GM12878 (cell line): ENCODE measurements around the gene EFCAB13. TPM values are rescaled to one million over a fixed set of nuclear protein-coding genes. Genes with fewer than 3 reads are reported as not detected.

Experiments
- BHLHE40 ChIP-seq, 2 experiments: fragments of 450-650 bp in 1 of 2; IDR thresholded peaks; 2 replicates each; pipeline ENCODE4 v1.6.1; 2011 to 2017; ENCODE audit warnings: low read depth in 2 of 2, borderline replicate concordance in 1 of 2, improper control_type of control experiment in 1 of 2, low read length in 1 of 2, mild to moderate bottlenecking in 1 of 2
- CREM ChIP-seq: IDR thresholded peaks from 2 replicates; pipeline ENCODE4 v1.6.1; 2014; ENCODE audit warnings: antibody characterized with exemption, low read depth
- EP300 ChIP-seq, 2 experiments: fragments of 150-350 bp in 1 of 2; IDR thresholded peaks; 2 replicates each; pipeline ENCODE4 v1.6.1; 2011 to 2012; ENCODE audit warnings: low read depth in 2 of 2, low read length in 2 of 2, borderline replicate concordance in 1 of 2, improper control_type of control experiment in 1 of 2, inconsistent platforms in 1 of 2; ENCODE audit not compliant: control insufficient read depth in 1 of 2
- PML ChIP-seq: IDR thresholded peaks from 2 replicates; pipeline ENCODE4 v1.6.1; 2012; ENCODE audit warnings: low read length, inconsistent platforms
- ZNF207 ChIP-seq: fragments of 450-650 bp; IDR thresholded peaks from 2 replicates; pipeline ENCODE4 v1.6.1; 2014; ENCODE audit warnings: antibody characterized with exemption, mild to moderate bottlenecking, borderline replicate concordance
- ZNF217 ChIP-seq: fragments of 450-650 bp; IDR thresholded peaks from 2 replicates; pipeline ENCODE4 v1.6.1; 2017; ENCODE audit warnings: antibody characterized with exemption, mild to moderate bottlenecking
- ZNF384 ChIP-seq: IDR thresholded peaks from 2 replicates; pipeline ENCODE4 v1.6.1; 2012; ENCODE audit warnings: low read depth, mild to moderate bottlenecking, low read length, improper control_type of control experiment, borderline replicate concordance
- polyA plus RNA-seq, 11 experiments: library from polyadenylated mRNA; depleted of rRNA in 4 of 11; unstranded in 6 of 11; stranded (reverse) in 5 of 11; fragments of >200 nt; fragmentation: Nextera tagmentation in 4 of 11; fragmentation: Illumina TruSeq in 1 of 11; extraction: Ambion mirVana in 4 of 11; extraction: Trizol in 1 of 11; gene quantifications; 1 replicate in 1 of 11; 2 replicates in 10 of 11; pipeline versions ENCODE4 v1.2.1 to v1.2.3, GENCODE V29; 2011 to 2016; ENCODE audit warnings: inconsistent platforms in 2 of 11, missing spikeins in 2 of 11, low read depth in 1 of 11
- total RNA-seq, 4 experiments: library from RNA; depleted of rRNA in 3 of 4; stranded (reverse); fragments of >200 nt in 3 of 4; fragmentation: Illumina TruSeq in 1 of 4; extraction: Trizol in 1 of 4; gene quantifications; 2 replicates each; pipeline versions ENCODE4 v1.2.1 to v1.2.3, GENCODE V29; 2013 to 2021
- TF ChIP-seq, protein P1 (sequence below), 3 experiments: IDR thresholded peaks in 2 of 3; conservative IDR thresholded peaks in 1 of 3; 2 replicates each; pipeline ENCODE4 v1.5.1; 2011; ENCODE audit warnings: low read depth in 3 of 3, low read length in 3 of 3, mild to moderate bottlenecking in 3 of 3, control low read depth in 2 of 3, moderate library complexity in 2 of 3, inconsistent platforms in 1 of 3, mixed read lengths in 1 of 3; ENCODE audit not compliant: control insufficient read depth in 2 of 3, insufficient read depth in 1 of 3; ENCODE audit errors: extremely low read depth in 1 of 3
- TF ChIP-seq, protein P2 (sequence below): fragments of 450-650 bp; IDR thresholded peaks from 2 replicates; pipeline ENCODE4 v1.6.1; 2016; ENCODE audit warnings: mild to moderate bottlenecking
- TF ChIP-seq, protein P3 (sequence below): fragments of 450-650 bp; IDR thresholded peaks from 2 replicates; pipeline ENCODE4 v1.6.1; 2018; ENCODE audit warnings: mild to moderate bottlenecking, low read depth, moderate library complexity; ENCODE audit not compliant: partially characterized antibody

The EFCAB13 gene
- total and polyA plus RNA-seq, 10 of the 15 experiments (the other 5 are each of a cell fraction or from before 2014, with no cell fraction given): 0.90 to 8.7 (median 5.0) TPM

DNA sequence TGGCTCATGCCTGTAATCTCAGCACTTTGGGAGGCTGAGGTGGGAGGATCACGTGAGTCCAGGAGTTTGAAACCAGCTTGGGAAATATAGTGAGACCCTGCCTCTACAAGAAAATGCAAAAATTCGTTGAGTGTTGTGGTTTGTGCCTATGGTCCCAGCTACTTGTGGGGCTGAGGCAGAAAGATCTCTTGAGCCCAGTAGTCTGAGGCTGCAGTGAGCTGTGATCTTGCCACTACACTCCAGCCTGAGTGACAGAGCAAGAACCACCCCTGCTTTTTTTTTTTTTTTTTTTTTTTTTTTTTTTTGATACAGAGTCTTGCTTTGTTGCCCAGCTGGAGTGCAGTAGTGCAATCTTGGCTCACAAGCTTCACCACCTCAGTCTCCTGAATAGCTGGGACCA lies 36.1 kb upstream of the EFCAB13 start (continued):
- TF ChIP-seq, protein P1, sequence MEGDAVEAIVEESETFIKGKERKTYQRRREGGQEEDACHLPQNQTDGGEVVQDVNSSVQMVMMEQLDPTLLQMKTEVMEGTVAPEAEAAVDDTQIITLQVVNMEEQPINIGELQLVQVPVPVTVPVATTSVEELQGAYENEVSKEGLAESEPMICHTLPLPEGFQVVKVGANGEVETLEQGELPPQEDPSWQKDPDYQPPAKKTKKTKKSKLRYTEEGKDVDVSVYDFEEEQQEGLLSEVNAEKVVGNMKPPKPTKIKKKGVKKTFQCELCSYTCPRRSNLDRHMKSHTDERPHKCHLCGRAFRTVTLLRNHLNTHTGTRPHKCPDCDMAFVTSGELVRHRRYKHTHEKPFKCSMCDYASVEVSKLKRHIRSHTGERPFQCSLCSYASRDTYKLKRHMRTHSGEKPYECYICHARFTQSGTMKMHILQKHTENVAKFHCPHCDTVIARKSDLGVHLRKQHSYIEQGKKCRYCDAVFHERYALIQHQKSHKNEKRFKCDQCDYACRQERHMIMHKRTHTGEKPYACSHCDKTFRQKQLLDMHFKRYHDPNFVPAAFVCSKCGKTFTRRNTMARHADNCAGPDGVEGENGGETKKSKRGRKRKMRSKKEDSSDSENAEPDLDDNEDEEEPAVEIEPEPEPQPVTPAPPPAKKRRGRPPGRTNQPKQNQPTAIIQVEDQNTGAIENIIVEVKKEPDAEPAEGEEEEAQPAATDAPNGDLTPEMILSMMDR (IDR thresholded peaks at IDR 0.05 in 2 of 3, conservative IDR thresholded peaks at IDR 0.05 in 1 of 3; ENCODE audit: control insufficient read depth in 2 of 3, extremely low read depth in 1 of 3, insufficient read depth in 1 of 3, low read depth in 3 of 3, low read length in 3 of 3): no peak
- TF ChIP-seq ZNF217 (no peak), ZNF207 (no peak), EP300 (IDR thresholded peaks at IDR 0.05; ENCODE audit: borderline replicate concordance in 1 of 2, control insufficient read depth in 1 of 2, low read depth in 2 of 2, low read length in 2 of 2) (no peak), BHLHE40 (IDR thresholded peaks at IDR 0.05; ENCODE audit: borderline replicate concordance in 1 of 2, low read depth in 2 of 2, low read length in 1 of 2) (peak in 1 of 2 experiments; percentile 44; a peak in 2 of 4 replicates), ZNF384 (peak; percentile 72), CREM (no peak), PML (no peak)
- TF ChIP-seq, protein P2, sequence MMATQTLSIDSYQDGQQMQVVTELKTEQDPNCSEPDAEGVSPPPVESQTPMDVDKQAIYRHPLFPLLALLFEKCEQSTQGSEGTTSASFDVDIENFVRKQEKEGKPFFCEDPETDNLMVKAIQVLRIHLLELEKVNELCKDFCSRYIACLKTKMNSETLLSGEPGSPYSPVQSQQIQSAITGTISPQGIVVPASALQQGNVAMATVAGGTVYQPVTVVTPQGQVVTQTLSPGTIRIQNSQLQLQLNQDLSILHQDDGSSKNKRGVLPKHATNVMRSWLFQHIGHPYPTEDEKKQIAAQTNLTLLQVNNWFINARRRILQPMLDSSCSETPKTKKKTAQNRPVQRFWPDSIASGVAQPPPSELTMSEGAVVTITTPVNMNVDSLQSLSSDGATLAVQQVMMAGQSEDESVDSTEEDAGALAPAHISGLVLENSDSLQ: peak; percentile 94
- TF ChIP-seq, protein P3, sequence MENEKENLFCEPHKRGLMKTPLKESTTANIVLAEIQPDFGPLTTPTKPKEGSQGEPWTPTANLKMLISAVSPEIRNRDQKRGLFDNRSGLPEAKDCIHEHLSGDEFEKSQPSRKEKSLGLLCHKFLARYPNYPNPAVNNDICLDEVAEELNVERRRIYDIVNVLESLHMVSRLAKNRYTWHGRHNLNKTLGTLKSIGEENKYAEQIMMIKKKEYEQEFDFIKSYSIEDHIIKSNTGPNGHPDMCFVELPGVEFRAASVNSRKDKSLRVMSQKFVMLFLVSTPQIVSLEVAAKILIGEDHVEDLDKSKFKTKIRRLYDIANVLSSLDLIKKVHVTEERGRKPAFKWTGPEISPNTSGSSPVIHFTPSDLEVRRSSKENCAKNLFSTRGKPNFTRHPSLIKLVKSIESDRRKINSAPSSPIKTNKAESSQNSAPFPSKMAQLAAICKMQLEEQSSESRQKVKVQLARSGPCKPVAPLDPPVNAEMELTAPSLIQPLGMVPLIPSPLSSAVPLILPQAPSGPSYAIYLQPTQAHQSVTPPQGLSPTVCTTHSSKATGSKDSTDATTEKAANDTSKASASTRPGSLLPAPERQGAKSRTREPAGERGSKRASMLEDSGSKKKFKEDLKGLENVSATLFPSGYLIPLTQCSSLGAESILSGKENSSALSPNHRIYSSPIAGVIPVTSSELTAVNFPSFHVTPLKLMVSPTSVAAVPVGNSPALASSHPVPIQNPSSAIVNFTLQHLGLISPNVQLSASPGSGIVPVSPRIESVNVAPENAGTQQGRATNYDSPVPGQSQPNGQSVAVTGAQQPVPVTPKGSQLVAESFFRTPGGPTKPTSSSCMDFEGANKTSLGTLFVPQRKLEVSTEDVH: no peak
- TF ChIP-seq, all 136 proteins: peak for 5
